Measurements from ENCODE around the gene KRTAP10-12. TPM values are rescaled to one million over a fixed set of nuclear protein-coding genes. Genes with fewer than 3 reads are reported as not detected.

Gene KRTAP10-12
- total RNA-seq, 4 donors from 2014 or later = 2.1 TPM; not detected in 3

- DNase-seq (ENCODE audit: low spot score in 2 of 2) = peak in 1 of 2 donors; percentile 78
- intact Hi-C loops (cut with DNase I; ENCODE audit: low total_unique reads) = no loop called here
- H3K4me3 ChIP-seq (ENCODE audit: low read depth, poor library complexity, severe bottlenecking) = no peak overlapping the region
- TF ChIP-seq POLR2A (IDR thresholded peaks at IDR 0.05) (no peak), CTCF (IDR thresholded peaks at IDR 0.05) (no peak)
- 62 to 64% methylated on average over 14 of the region's 14 CpGs for WGBS, 2 donors
Measured at GRCh38 chr21:44653123-44653522, 43.8 kb upstream of the KRTAP10-12 start.

- no peak overlapping the region for H3K4me3 ChIP-seq (ENCODE audit: low read depth, poor library complexity, severe bottlenecking)
- WGBS, 2 donors = 84 to 85% methylated on average over 17 of the region's 17 CpGs
- intact Hi-C loops (cut with DNase I; ENCODE audit: low total_unique reads) = no loop called here
- DNase-seq (ENCODE audit: low spot score in 2 of 2) = peak in 1 of 2 donors; percentile 70
- TF ChIP-seq CTCF (IDR thresholded peaks at IDR 0.05) = no peak
- TF ChIP-seq POLR2A (IDR thresholded peaks at IDR 0.05) = no peak
Measured at GRCh38 chr21:44653656-44654575, 43.1 kb upstream of the KRTAP10-12 start.

GRCh38 chr21:44654576-44655175 lies 42.3 kb upstream of the KRTAP10-12 start, which contains the start of gene KRTAP12-4:
Gene KRTAP12-4, minus strand, starts transcription at chr21:44654659. Its CDS starts 45 bp downstream, at chr21:44654614.
- H3K4me3 ChIP-seq (ENCODE audit: low read depth, poor library complexity, severe bottlenecking) = no peak within 1 kb of the TSS
- 78% methylated on average over 8 of the region's 9 CpGs for WGBS, 2 donors
- TF ChIP-seq POLR2A (IDR thresholded peaks at IDR 0.05) = no peak
- no peak for TF ChIP-seq CTCF (IDR thresholded peaks at IDR 0.05)
- intact Hi-C loops (cut with DNase I; ENCODE audit: low total_unique reads) = no loop called here
- DNase-seq (ENCODE audit: low spot score in 2 of 2) = peak in 1 of 2 donors; percentile 14

GRCh38 chr21:44656868-44657267 lies 40.1 kb upstream of the KRTAP10-12 start:
- no peak overlapping the region for H3K4me3 ChIP-seq (ENCODE audit: low read depth, poor library complexity, severe bottlenecking)
- 26 to 59% methylated on average over 1 of the region's 1 CpG for WGBS, 2 donors
- no peak for TF ChIP-seq CTCF (IDR thresholded peaks at IDR 0.05)
- TF ChIP-seq POLR2A (IDR thresholded peaks at IDR 0.05) = no peak
- DNase-seq (ENCODE audit: low spot score in 2 of 2) = peak in 1 of 2 donors; percentile 59
- intact Hi-C loops (cut with DNase I; ENCODE audit: low total_unique reads) = no loop called here

- TF ChIP-seq CTCF (IDR thresholded peaks at IDR 0.05) = no peak
- no peak for TF ChIP-seq POLR2A (IDR thresholded peaks at IDR 0.05)
- intact Hi-C loops (cut with DNase I; ENCODE audit: low total_unique reads) = no loop called here
- no peak within 1 kb of the TSS for H3K4me3 ChIP-seq (ENCODE audit: low read depth, poor library complexity, severe bottlenecking)
- peak in 1 of 2 donors; percentile 63 for DNase-seq (ENCODE audit: low spot score in 2 of 2)
- WGBS, 2 donors = 75 to 77% methylated on average over 26 of the region's 26 CpGs
Measured at GRCh38 chr21:44657635-44658540, 39.1 kb upstream of the KRTAP10-12 start, which contains the start of gene KRTAP12-3. Gene KRTAP12-3, plus strand, starts transcription at chr21:44657932. Its CDS starts 48 bp downstream, at chr21:44657980.

Data from lower leg skin (tissue), 4 donors.